Measurements from ENCODE around the gene USP14.

GRCh38 chr18:183769-184168 is 25.4 kb downstream of the USP14 start:
- TF ChIP-seq CTCF (IDR thresholded peaks at IDR 0.05; ENCODE audit: low read depth, low read length, poor library complexity, severe bottlenecking) (no peak), EZH2phosphoT487 (IDR thresholded peaks at IDR 0.05; ENCODE audit: borderline replicate concordance, low read length) (no peak)

Measured in DOHH2 (cell line).